Right atrium auricular region (tissue), 2 donors: Measurements from ENCODE around the gene MPI. TPM values are rescaled to one million over a fixed set of nuclear protein-coding genes. Genes with fewer than 3 reads are reported as not detected.
"Not testable (repeated sequence)": the region's sequence is repeated elsewhere in the genome, so short reads cannot be mapped to it uniquely, and the experiment has no call there.

Source experiments
- DNase-seq: peaks from one replicate; pipeline ENCODE4 v3.0.0-alpha.2; 2019; ENCODE audit warnings: low spot score
- H3K27ac ChIP-seq, 2 donors: fragments of 200-600 bp; sonication (generic); 1 replicate in 1 of 2; 2 replicates in 1 of 2; pipeline ENCODE4 v1.5.1; 2016 to 2019
- H3K27me3 ChIP-seq, 2 donors: fragments of 200-600 bp; sonication (generic); one replicate each; pipeline versions ENCODE4 v1.5.1 to v1.6.0; 2017 to 2019
- H3K36me3 ChIP-seq: fragments of 200-600 bp; sonication (generic); one replicate; pipeline ENCODE4 v1.5.1; 2016
- H3K4me1 ChIP-seq, 2 donors: fragments of 200-600 bp; sonication (generic); one replicate each; pipeline versions ENCODE4 v1.5.1 to v1.6.0; 2017 to 2019
- H3K4me3 ChIP-seq, 2 donors: fragments of 200-600 bp; sonication (generic); 1 replicate in 1 of 2; 2 replicates in 1 of 2; pipeline ENCODE4 v1.5.1; 2017 to 2019; ENCODE audit warnings: mild to moderate bottlenecking in 1 of 2, moderate library complexity in 1 of 2
- H3K9me3 ChIP-seq, 2 donors: fragments of 200-600 bp; sonication (generic); one replicate each; pipeline ENCODE4 v1.5.1; 2019
- CTCF ChIP-seq, 2 donors: fragments of 200-600 bp; sonication (generic); IDR thresholded peaks; one replicate each; pipeline ENCODE4 v1.5.1; 2019; ENCODE audit warnings: antibody characterized with exemption in 2 of 2
- total RNA-seq, 2 donors: library from RNA; depleted of rRNA; stranded (reverse); fragments of >200 nt; gene quantifications; one replicate each; pipeline ENCODE4 v1.1.0, GENCODE V29; 2016

Gene MPI
- total RNA-seq, 2 donors from 2014 or later = 59.3 to 131 TPM

DNA sequence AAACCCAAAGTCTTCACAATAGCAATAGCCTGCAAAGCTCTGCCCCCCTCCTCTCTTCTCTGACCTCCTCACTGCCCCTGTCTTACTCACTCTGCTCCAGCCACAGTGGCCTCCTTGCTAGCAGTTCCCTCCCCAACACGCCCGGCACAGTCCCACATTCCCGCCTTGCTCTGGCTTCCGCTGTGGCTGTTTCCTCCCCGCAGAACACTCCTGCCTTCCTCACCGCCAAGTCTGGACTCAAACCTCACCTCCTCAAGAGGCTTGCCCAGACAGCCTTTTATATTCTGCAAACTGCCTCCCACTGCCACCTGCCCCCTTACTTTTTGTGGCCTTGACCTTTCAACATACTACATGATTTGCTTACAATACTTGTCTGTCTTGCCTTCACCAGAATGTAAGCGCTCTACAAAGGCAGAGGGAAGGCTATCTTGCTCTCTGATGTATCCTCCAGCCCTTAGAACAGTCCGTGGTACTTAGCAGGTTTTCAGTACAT is 406 bp upstream of the MPI start:
- Histone ChIP-seq H3K27ac (peak overlapping the region; percentile 85 to 91), H3K36me3 (peaks cover 15% of the 10 kb centered on the region), H3K9me3 (no peaks in the 10 kb centered on the region), H3K4me3 (peak overlapping the region; percentile 83 to 88), H3K27me3 (no peaks in the 10 kb centered on the region), H3K4me1 (peaks cover 0 to 30% of the 10 kb centered on the region in 2 donors)
- no peak for TF ChIP-seq CTCF (IDR thresholded peaks at IDR 0.05)
- DNase-seq = peak; percentile 67

DNA sequence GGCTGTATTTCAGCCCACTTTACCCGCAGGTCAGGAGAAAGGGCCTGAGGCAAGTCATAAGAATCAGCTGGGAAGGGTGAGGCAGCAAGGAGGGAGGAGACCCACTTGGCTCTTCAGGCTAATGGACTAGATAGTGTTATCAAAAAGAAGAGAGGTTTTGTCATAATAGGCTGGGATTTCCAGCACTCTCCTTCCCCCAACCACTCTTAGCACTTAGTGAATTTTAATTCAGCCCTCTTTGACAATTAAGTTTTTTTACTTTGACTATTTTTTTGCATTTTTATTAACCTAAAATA is 771 bp downstream of the MPI start:
- peak overlapping the region; percentile 85 to 91 for H3K27ac ChIP-seq
- TF ChIP-seq CTCF (IDR thresholded peaks at IDR 0.05) = no peak
- H3K36me3 ChIP-seq = peaks cover 15% of the 10 kb centered on the region
- H3K4me3 ChIP-seq = peak overlapping the region; percentile 83 to 88
- no peaks in the 10 kb centered on the region for H3K27me3 ChIP-seq
- no peak for DNase-seq
- H3K9me3 ChIP-seq = no peaks in the 10 kb centered on the region
- peaks cover 0 to 30% of the 10 kb centered on the region in 2 donors for H3K4me1 ChIP-seq

GRCh38 chr15:74891469-74891868 is 1.6 kb downstream of the MPI start:
- no peak for DNase-seq
- TF ChIP-seq CTCF (IDR thresholded peaks at IDR 0.05) = no peak
- H3K27ac ChIP-seq = peak overlapping the region; percentile 85 to 91
- no peaks in the 10 kb centered on the region for H3K27me3 ChIP-seq
- H3K36me3 ChIP-seq = peaks cover 15% of the 10 kb centered on the region
- H3K4me3 ChIP-seq = no peak overlapping the region
- H3K4me1 ChIP-seq = peaks cover 0 to 30% of the 10 kb centered on the region in 2 donors
- H3K9me3 ChIP-seq = no peaks in the 10 kb centered on the region

DNA sequence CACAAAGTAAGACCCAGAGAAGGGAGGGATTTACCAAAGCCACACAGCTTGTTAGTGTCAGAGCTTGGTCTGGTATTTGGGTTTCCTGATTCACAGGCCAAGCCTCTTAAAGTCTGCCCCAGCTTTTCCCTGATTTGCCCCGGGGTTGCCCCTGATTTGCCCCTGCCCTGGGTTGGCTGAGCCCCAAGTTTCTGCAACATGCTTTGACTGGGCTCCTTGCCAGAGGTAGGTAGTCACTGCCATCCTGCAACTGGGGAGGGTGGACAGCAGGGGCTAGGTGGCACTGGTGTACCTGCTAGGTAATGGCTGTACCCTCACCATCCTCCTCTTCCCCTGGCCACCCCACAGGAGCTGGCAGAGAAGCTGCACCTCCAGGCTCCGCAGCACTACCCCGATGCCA is 2.5 kb downstream of the MPI start:
- TF ChIP-seq CTCF (IDR thresholded peaks at IDR 0.05) = no peak
- H3K9me3 ChIP-seq = no peaks in the 10 kb centered on the region
- H3K36me3 ChIP-seq = peaks cover 15% of the 10 kb centered on the region
- peak overlapping the region in 1 of 2 donors; percentile 18 for H3K27ac ChIP-seq
- no peaks in the 10 kb centered on the region for H3K27me3 ChIP-seq
- H3K4me3 ChIP-seq = no peak overlapping the region
- peaks cover 0 to 36% of the 10 kb centered on the region in 2 donors for H3K4me1 ChIP-seq
- DNase-seq = no peak

DNA sequence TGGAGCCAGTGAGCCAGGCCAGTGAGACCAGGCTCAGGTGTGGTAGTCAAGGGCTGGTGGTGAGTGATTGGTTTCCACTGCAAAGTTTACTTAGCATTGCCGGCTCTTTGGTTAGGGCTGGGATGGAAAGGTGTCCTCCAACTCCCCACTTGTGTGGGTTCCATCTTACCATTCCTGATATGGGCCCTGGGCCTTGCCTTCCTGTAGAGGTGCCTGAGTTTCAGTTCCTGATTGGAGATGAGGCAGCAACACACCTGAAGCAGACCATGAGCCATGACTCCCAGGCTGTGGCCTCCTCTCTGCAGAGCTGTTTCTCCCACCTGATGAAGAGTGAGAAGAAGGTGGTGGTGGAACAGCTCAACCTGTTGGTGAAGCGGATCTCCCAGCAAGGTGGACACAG is 3.1 kb downstream of the MPI start:
- no peaks in the 10 kb centered on the region for H3K9me3 ChIP-seq
- H3K27me3 ChIP-seq = no peaks in the 10 kb centered on the region
- TF ChIP-seq CTCF (IDR thresholded peaks at IDR 0.05) = no peak
- peaks cover 0 to 42% of the 10 kb centered on the region in 2 donors for H3K4me1 ChIP-seq
- DNase-seq = no peak
- H3K36me3 ChIP-seq = peaks cover 15% of the 10 kb centered on the region
- peak overlapping the region in 1 of 2 donors; percentile 18 for H3K27ac ChIP-seq
- no peak overlapping the region for H3K4me3 ChIP-seq

DNA sequence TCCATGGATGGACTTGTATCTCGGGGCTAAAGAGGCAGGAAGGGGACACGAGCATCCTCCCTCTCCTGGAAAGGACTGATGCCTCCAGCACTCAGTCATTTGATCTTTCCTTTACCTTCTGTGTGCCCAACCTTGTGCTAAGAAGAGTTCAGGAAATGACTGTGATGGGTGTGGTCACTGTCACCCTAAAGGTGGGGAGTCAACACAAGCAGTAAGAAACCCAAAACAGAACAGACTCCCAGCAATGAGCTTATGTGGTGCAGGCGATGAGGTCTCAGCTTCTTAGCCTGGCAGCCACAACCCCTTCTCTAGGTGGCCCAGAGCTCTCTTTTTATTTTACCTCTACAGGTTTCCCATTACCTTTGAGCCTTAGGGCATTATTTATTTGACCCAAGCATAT is 3.8 kb downstream of the MPI start:
- no peak overlapping the region for H3K4me3 ChIP-seq
- no peaks in the 10 kb centered on the region for H3K9me3 ChIP-seq
- H3K4me1 ChIP-seq = peaks cover 0 to 43% of the 10 kb centered on the region in 2 donors
- peaks cover 15% of the 10 kb centered on the region for H3K36me3 ChIP-seq
- H3K27me3 ChIP-seq = no peaks in the 10 kb centered on the region
- H3K27ac ChIP-seq = no peak overlapping the region
- DNase-seq = no peak
- TF ChIP-seq CTCF (IDR thresholded peaks at IDR 0.05) = no peak

GRCh38 chr15:74894383-74894782 is 4.5 kb downstream of the MPI start:
- not testable (repeated sequence) for H3K4me3 ChIP-seq, H3K27ac ChIP-seq, H3K9me3 ChIP-seq, H3K27me3 ChIP-seq, DNase-seq
- Histone ChIP-seq H3K4me1 (peaks cover 0 to 36% of the 10 kb centered on the region in 2 donors), H3K36me3 (peaks cover 15% of the 10 kb centered on the region)
